KMS-11 (cell line): ENCODE measurements around the gene TMIE.

ENCODE experiments used
- H2AFZ ChIP-seq: fragments of 200-600 bp; sonication (generic); 2 replicates; pipeline ENCODE4 v1.6.1; 2016; ENCODE audit warnings: antibody characterized with exemption, mixed run types, low read depth
- H3K27ac ChIP-seq: fragments of 200-600 bp; sonication (generic); 2 replicates; pipeline ENCODE4 v1.6.1; 2016; ENCODE audit warnings: mild to moderate bottlenecking, mixed run types
- H3K27me3 ChIP-seq: fragments of 200-600 bp; sonication (generic); 2 replicates; pipeline ENCODE4 v1.6.1; 2017; ENCODE audit warnings: mild to moderate bottlenecking, low read depth, mixed run types, moderate library complexity; ENCODE audit not compliant: insufficient read depth
- H3K36me3 ChIP-seq: fragments of 200-600 bp; sonication (generic); 2 replicates; pipeline ENCODE4 v1.6.1; 2017; ENCODE audit warnings: mild to moderate bottlenecking, mixed run types; ENCODE audit not compliant: insufficient read depth
- H3K4me1 ChIP-seq: fragments of 200-600 bp; sonication (generic); 2 replicates; pipeline ENCODE4 v1.6.1; 2016; ENCODE audit warnings: mild to moderate bottlenecking, low read depth, mixed run types; ENCODE audit not compliant: poor library complexity, severe bottlenecking
- H3K4me2 ChIP-seq: fragments of 200-600 bp; sonication (generic); 2 replicates; pipeline ENCODE4 v1.7.0; 2016; ENCODE audit warnings: mild to moderate bottlenecking, mixed run types
- H3K4me3 ChIP-seq: fragments of 200-600 bp; sonication (generic); IDR thresholded peaks from 2 replicates; pipeline ENCODE4 v1.6.1; 2017; ENCODE audit warnings: low read depth, low read length, mixed read lengths; ENCODE audit not compliant: insufficient read depth
- H3K79me2 ChIP-seq: fragments of 200-600 bp; sonication (generic); 2 replicates; pipeline ENCODE4 v1.6.1; 2016; ENCODE audit warnings: low read depth, mixed run types; ENCODE audit not compliant: insufficient read depth
- H3K9ac ChIP-seq: fragments of 200-600 bp; sonication (generic); 2 replicates; pipeline ENCODE4 v1.6.1; 2016; ENCODE audit warnings: mild to moderate bottlenecking, mixed run types
- H4K20me1 ChIP-seq: fragments of 200-600 bp; sonication (generic); 2 replicates; pipeline ENCODE4 v1.6.1; 2016; ENCODE audit warnings: mild to moderate bottlenecking, mixed run types; ENCODE audit not compliant: insufficient read depth
- CTCF ChIP-seq: fragments of 200-600 bp; sonication (generic); conservative IDR thresholded peaks from 2 replicates; pipeline ENCODE4 v1.6.1; 2017; ENCODE audit warnings: low read depth, mild to moderate bottlenecking, antibody characterized with exemption, low read length, moderate library complexity, mixed read lengths

The TMIE gene

GRCh38 chr3:46713050-46713897, 12.1 kb downstream of the TMIE start:
- Histone ChIP-seq H3K4me3 (no peak overlapping the region), H2AFZ (no peak overlapping the region), H3K9ac (no peak overlapping the region), H3K4me1 (no peaks in the 10 kb centered on the region), H3K27me3 (no peaks in the 10 kb centered on the region), H3K4me2 (no peak overlapping the region), H4K20me1 (no peaks in the 10 kb centered on the region), H3K79me2 (no peaks in the 10 kb centered on the region), H3K27ac (no peak overlapping the region), H3K36me3 (no peaks in the 10 kb centered on the region)
- TF ChIP-seq CTCF = no peak

DNA sequence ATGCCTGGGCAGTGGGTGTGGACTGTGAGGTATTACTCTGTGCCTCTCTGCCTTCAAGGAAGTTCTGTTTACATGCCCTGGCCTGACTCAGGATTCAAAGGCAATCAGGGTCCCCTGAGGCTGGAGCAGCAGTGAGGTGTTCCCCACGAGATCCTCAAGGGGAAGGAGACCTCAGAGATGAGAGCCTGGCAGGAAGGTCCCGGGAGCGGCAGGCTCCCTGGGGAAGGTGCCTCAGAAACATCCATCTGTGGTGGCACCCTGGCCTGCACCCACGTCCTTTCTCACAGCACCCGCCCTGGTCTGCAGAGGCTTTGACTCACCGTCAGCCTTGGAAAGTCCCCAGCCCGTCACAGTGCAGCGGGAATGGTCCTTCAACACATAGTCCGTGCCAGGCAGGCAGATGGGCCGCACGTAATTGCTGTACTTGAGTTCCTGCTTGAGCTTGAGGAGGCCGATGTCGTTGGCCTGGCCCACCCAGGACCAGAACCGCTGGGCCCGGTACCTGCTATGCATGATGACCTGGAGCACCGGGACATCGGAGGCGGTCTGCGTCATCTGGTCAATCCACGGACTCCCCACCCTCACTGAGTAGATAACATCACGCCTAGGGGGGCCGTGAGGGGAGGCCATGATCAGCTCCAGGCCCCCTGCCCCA, 12.8 kb downstream of the TMIE start:
- no peak overlapping the region for H3K9ac ChIP-seq
- no peak overlapping the region for H3K4me2 ChIP-seq
- no peaks in the 10 kb centered on the region for H3K79me2 ChIP-seq
- H4K20me1 ChIP-seq = no peaks in the 10 kb centered on the region
- no peak overlapping the region for H3K4me3 ChIP-seq
- H3K4me1 ChIP-seq = no peaks in the 10 kb centered on the region
- TF ChIP-seq CTCF = no peak
- H3K27me3 ChIP-seq = no peaks in the 10 kb centered on the region
- no peak overlapping the region for H2AFZ ChIP-seq
- no peak overlapping the region for H3K27ac ChIP-seq
- H3K36me3 ChIP-seq = no peaks in the 10 kb centered on the region

DNA sequence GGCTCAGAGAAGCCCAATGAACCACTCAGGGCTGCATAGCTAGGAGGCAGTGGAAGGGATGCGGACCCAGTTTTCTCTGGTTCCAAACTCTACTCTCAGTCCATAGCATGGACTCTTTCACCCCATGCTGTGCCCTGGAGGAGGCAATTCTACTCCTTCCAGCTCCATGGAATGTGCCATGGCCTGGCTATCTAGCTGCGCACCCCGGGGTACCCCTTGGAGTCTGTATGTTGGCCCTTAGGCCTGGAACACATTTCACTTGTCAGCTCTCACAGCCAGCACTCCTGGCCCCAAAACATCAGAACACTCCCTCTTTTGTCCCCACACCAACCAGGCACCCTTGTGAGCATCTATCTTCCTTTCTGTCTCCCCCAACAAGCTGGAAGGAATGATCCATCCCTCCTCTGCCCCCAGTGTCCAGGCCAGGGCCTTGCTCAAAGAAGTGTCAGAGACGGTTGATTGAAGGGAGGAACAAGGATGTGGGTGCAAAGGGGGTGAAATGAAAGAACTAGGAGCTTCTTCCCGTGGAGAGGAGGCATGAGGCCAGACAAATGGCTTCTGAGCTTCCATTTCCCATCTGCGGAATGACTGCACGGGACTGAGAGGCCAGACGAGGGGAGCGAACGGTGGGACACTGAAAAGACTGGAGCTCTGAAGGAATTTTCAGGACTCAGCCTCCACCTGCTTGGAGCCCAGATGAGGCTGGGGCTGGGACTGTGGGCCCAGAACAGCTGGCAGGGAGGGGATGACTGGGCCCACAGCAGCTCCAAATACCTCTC, 13.7 kb downstream of the TMIE start:
- Histone ChIP-seq H3K4me1 (no peaks in the 10 kb centered on the region), H3K4me3 (no peak overlapping the region), H3K27me3 (no peaks in the 10 kb centered on the region), H3K36me3 (no peaks in the 10 kb centered on the region), H3K27ac (no peak overlapping the region), H4K20me1 (no peaks in the 10 kb centered on the region), H3K9ac (no peak overlapping the region), H3K79me2 (no peaks in the 10 kb centered on the region), H3K4me2 (no peak overlapping the region), H2AFZ (no peak overlapping the region)
- no peak for TF ChIP-seq CTCF

DNA sequence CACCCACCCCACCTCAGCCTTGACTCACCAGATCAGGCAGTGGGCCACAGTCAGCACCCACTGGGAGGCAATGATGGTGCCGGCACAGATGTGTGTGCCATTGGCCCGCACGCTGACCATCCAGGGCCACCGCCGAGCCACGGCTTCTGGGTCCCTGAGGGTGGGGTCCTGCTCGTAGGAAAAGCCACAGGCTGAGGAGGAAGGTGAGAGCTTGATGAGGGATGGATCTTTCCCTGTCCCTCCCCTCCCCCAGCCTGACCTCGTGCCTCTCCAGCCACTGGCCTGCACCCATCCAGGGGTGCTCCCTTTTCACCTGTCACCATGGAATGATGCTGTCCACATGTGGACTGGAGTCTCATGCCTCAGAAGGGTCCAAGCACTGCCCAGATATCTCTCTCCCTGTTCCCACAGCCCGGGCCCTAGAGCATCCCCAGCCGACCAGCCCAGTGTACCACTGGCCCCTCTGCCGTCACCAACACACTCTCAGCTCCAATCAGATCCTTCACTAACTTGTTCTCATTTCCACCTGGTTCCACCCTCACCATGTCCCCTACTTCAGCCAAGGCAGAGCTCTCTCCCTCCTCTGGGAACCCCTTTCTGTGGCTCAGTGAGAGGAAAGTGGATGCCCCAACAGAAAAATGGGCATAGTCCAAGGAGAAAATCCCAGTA, 14.4 kb downstream of the TMIE start:
- no peaks in the 10 kb centered on the region for H3K79me2 ChIP-seq
- no peak overlapping the region for H3K27ac ChIP-seq
- no peaks in the 10 kb centered on the region for H4K20me1 ChIP-seq
- no peak overlapping the region for H3K9ac ChIP-seq
- H3K4me3 ChIP-seq = no peak overlapping the region
- no peaks in the 10 kb centered on the region for H3K27me3 ChIP-seq
- no peak overlapping the region for H2AFZ ChIP-seq
- TF ChIP-seq CTCF = no peak
- no peaks in the 10 kb centered on the region for H3K36me3 ChIP-seq
- no peaks in the 10 kb centered on the region for H3K4me1 ChIP-seq
- H3K4me2 ChIP-seq = no peak overlapping the region
